ENCODE data around the gene ABCC10. TPM values are rescaled to one million over a fixed set of nuclear protein-coding genes. Genes with fewer than 3 reads are reported as not detected.
"Not testable (repeated sequence)": the region's sequence is repeated elsewhere in the genome, so short reads cannot be mapped to it uniquely, and the experiment has no call there.

Gene ABCC10
- total and polyA plus RNA-seq, 10 of the 15 experiments (the other 5 are each of a cell fraction or from before 2014, with no cell fraction given): 0.80 to 18.2 (median 6.4) TPM

- TF ChIP-seq LARP7 (IDR thresholded peaks at IDR 0.05) (no peak), CEBPB (IDR thresholded peaks at IDR 0.05; ENCODE audit: borderline replicate concordance in 1 of 2, low read depth in 2 of 2, low read length in 2 of 2) (no peak), NFXL1 (IDR thresholded peaks at IDR 0.05; ENCODE audit: borderline replicate concordance) (no peak), SMC3 (IDR thresholded peaks at IDR 0.05; ENCODE audit: borderline replicate concordance, low read length) (no peak), CBFB (IDR thresholded peaks at IDR 0.05; ENCODE audit: low read depth) (no peak), SMARCA5 (IDR thresholded peaks at IDR 0.05) (no peak)
- TF ChIP-seq, protein P1, sequence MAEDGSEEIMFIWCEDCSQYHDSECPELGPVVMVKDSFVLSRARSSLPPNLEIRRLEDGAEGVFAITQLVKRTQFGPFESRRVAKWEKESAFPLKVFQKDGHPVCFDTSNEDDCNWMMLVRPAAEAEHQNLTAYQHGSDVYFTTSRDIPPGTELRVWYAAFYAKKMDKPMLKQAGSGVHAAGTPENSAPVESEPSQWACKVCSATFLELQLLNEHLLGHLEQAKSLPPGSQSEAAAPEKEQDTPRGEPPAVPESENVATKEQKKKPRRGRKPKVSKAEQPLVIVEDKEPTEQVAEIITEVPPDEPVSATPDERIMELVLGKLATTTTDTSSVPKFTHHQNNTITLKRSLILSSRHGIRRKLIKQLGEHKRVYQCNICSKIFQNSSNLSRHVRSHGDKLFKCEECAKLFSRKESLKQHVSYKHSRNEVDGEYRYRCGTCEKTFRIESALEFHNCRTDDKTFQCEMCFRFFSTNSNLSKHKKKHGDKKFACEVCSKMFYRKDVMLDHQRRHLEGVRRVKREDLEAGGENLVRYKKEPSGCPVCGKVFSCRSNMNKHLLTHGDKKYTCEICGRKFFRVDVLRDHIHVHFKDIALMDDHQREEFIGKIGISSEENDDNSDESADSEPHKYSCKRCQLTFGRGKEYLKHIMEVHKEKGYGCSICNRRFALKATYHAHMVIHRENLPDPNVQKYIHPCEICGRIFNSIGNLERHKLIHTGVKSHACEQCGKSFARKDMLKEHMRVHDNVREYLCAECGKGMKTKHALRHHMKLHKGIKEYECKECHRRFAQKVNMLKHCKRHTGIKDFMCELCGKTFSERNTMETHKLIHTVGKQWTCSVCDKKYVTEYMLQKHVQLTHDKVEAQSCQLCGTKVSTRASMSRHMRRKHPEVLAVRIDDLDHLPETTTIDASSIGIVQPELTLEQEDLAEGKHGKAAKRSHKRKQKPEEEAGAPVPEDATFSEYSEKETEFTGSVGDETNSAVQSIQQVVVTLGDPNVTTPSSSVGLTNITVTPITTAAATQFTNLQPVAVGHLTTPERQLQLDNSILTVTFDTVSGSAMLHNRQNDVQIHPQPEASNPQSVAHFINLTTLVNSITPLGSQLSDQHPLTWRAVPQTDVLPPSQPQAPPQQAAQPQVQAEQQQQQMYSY (CRISPR knock-in tag; IDR thresholded peaks at IDR 0.05): no peak
Measured at GRCh38 chr6:43408259-43408658, 19.1 kb upstream of the ABCC10 start (continued).

- H2AFZ ChIP-seq (ENCODE audit: control insufficient read depth, low read depth, low read length); H3K9me3 ChIP-seq (replicated peaks; ENCODE audit: control insufficient read depth, insufficient read depth, low read length); H3K4me2 ChIP-seq (ENCODE audit: control insufficient read depth, insufficient read depth); POLR2A ChIA-PET; H3K4me3 ChIP-seq; FAIRE-seq; H3K9ac ChIP-seq (ENCODE audit: control insufficient read depth, insufficient read depth, low read length); H3K27me3 ChIP-seq (replicated peaks in 1 of 2; ENCODE audit: control insufficient read depth in 2 of 2, insufficient read depth in 2 of 2, low read length in 1 of 2); H3K27ac ChIP-seq (ENCODE audit: control insufficient read depth, insufficient read depth); RAD21 ChIA-PET (ENCODE audit: unreplicated experiment); DNase-seq (ENCODE audit: low read depth, low spot score); BruUV-seq (replicated peaks); in situ Hi-C loops (cut with MboI); H3K4me1 ChIP-seq (ENCODE audit: control insufficient read depth, insufficient read depth, low read length); H3K79me2 ChIP-seq (ENCODE audit: control insufficient read depth, insufficient read depth, low read length); H3K36me3 ChIP-seq (ENCODE audit: control insufficient read depth in 2 of 2, insufficient read depth in 2 of 2, low read length in 1 of 2); CTCF ChIA-PET; H4K20me1 ChIP-seq (ENCODE audit: control insufficient read depth, insufficient read depth); ATAC-seq; intact Hi-C loops (cut with micrococcal nuclease; ENCODE audit: unreplicated experiment); SMC1A ChIA-PET (ENCODE audit: uncharacterized antibody, unreplicated experiment): not testable (repeated sequence)
- 44% methylated on average over 1 of the region's 1 CpG for WGBS (ENCODE audit: insufficient coverage, insufficient replicate concordance, low lambda C conversion rate, missing lambda C conversion rate)
Measured at GRCh38 chr6:43410776-43411175, 16.6 kb upstream of the ABCC10 start.

All from GM12878 (cell line).